ENCODE measurements around the gene CDK11A.

GRCh38 chr1:1758692-1759455 lies 34.7 kb upstream of the CDK11A start:
- TF ChIP-seq, protein P1, sequence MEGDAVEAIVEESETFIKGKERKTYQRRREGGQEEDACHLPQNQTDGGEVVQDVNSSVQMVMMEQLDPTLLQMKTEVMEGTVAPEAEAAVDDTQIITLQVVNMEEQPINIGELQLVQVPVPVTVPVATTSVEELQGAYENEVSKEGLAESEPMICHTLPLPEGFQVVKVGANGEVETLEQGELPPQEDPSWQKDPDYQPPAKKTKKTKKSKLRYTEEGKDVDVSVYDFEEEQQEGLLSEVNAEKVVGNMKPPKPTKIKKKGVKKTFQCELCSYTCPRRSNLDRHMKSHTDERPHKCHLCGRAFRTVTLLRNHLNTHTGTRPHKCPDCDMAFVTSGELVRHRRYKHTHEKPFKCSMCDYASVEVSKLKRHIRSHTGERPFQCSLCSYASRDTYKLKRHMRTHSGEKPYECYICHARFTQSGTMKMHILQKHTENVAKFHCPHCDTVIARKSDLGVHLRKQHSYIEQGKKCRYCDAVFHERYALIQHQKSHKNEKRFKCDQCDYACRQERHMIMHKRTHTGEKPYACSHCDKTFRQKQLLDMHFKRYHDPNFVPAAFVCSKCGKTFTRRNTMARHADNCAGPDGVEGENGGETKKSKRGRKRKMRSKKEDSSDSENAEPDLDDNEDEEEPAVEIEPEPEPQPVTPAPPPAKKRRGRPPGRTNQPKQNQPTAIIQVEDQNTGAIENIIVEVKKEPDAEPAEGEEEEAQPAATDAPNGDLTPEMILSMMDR (optimal IDR thresholded peaks at IDR 0.05 in 1 of 3, IDR thresholded peaks at IDR 0.05 in 1 of 3, conservative IDR thresholded peaks at IDR 0.05 in 1 of 3; ENCODE audit: extremely low read depth in 1 of 3, insufficient read depth in 2 of 3, low read length in 3 of 3), result no peak
- TF ChIP-seq EZH2 (IDR thresholded peaks at IDR 0.05; ENCODE audit: low read length), result no peak
